Prostate gland (tissue), 2 donors: ENCODE data around the gene SLIT3.

Experiments
- CTCF ChIP-seq, 4 experiments: fragments of 200-600 bp in 2 of 4; fragments of 450-650 bp in 2 of 4; sonication (generic) in 2 of 4; IDR thresholded peaks; 1 replicate in 3 of 4; 2 replicates in 1 of 4; pipeline ENCODE4 v1.5.1; 2016 to 2019; ENCODE audit warnings: antibody characterized with exemption in 4 of 4, mild to moderate bottlenecking in 2 of 4, moderate library complexity in 2 of 4
- POLR2A ChIP-seq: fragments of 450-650 bp; IDR thresholded peaks from one replicate; pipeline ENCODE4 v1.6.1; 2016; ENCODE audit warnings: antibody characterized with exemption, mild to moderate bottlenecking

- no peak for TF ChIP-seq CTCF (IDR thresholded peaks at IDR 0.05)
- TF ChIP-seq POLR2A = no peak
Observed at GRCh38 chr5:169294621-169295020, 6.3 kb downstream of the SLIT3 start.
